DMS79 treated with DMSO at 0.1 percent for 48 hours (cell line): ENCODE results near the gene MAML3.

ENCODE experiments used
- DNase-seq: peaks from one replicate; lab custom pipeline; 2025; lab: John Stamatoyannopoulos, UW

Gene MAML3

GRCh38 chr4:140153718-140154571, at the start of gene MAML3:
Gene MAML3 (minus strand): TSS chr4:140154184. CDS start chr4:140153327, 857 bp downstream.
- DNase-seq = peak; percentile 76

GRCh38 chr4:140198942-140199341, 45.0 kb upstream of the MAML3 start:
- no peak for DNase-seq

- no peak for DNase-seq
These were observed 41.8 kb upstream of the MAML3 start for GRCh38 chr4:140195806-140196205.

- no peak for DNase-seq
These were observed 35.8 kb upstream of the MAML3 start for GRCh38 chr4:140189805-140190204.

- no peak for DNase-seq
These were observed 35.0 kb upstream of the MAML3 start for GRCh38 chr4:140188975-140189374.

- no peak for DNase-seq
These were observed 33.3 kb upstream of the MAML3 start for GRCh38 chr4:140187316-140187695.

GRCh38 chr4:140186651-140187315, 32.8 kb upstream of the MAML3 start:
- DNase-seq = no peak

- DNase-seq = no peak
These were observed 32.1 kb upstream of the MAML3 start for GRCh38 chr4:140186082-140186438.

GRCh38 chr4:140185412-140186081, 31.6 kb upstream of the MAML3 start:
- no peak for DNase-seq

- DNase-seq = no peak
These were observed 29.3 kb upstream of the MAML3 start for GRCh38 chr4:140183270-140183669.

- DNase-seq = no peak
These were observed 26.6 kb upstream of the MAML3 start for GRCh38 chr4:140180577-140180976.

- no peak for DNase-seq
These were observed 22.8 kb upstream of the MAML3 start for GRCh38 chr4:140176735-140177134.

GRCh38 chr4:140174543-140174942, 20.6 kb upstream of the MAML3 start:
- no peak for DNase-seq

GRCh38 chr4:140172960-140173359, 19.0 kb upstream of the MAML3 start:
- no peak for DNase-seq

- DNase-seq = no peak
These were observed 16.3 kb upstream of the MAML3 start for GRCh38 chr4:140170299-140170698.

- DNase-seq = no peak
These were observed 15.0 kb upstream of the MAML3 start for GRCh38 chr4:140168936-140169335.

- DNase-seq = no peak
These were observed 14.5 kb upstream of the MAML3 start for GRCh38 chr4:140168474-140168873.

- DNase-seq = no peak
These were observed 9.2 kb upstream of the MAML3 start for GRCh38 chr4:140163029-140163810.

GRCh38 chr4:140162596-140162995, 8.6 kb upstream of the MAML3 start:
- no peak for DNase-seq

GRCh38 chr4:140158365-140159030, 4.5 kb upstream of the MAML3 start:
- peak; percentile 69 for DNase-seq

- DNase-seq = peak; percentile 11
These were observed 3.4 kb upstream of the MAML3 start for GRCh38 chr4:140157341-140157740.
